GM21619 (cell line): ENCODE data around the gene EFHC1.
"Not testable (repeated sequence)": the region's sequence is repeated elsewhere in the genome, so short reads cannot be mapped to it uniquely, and the experiment has no call there.

Source experiments
- ATAC-seq: cut with Tn5 transposase; IDR thresholded peaks from one replicate; pipeline ENCODE4 v1.9.1; 2021; ENCODE audit not compliant: unreplicated experiment

Gene EFHC1

DNA sequence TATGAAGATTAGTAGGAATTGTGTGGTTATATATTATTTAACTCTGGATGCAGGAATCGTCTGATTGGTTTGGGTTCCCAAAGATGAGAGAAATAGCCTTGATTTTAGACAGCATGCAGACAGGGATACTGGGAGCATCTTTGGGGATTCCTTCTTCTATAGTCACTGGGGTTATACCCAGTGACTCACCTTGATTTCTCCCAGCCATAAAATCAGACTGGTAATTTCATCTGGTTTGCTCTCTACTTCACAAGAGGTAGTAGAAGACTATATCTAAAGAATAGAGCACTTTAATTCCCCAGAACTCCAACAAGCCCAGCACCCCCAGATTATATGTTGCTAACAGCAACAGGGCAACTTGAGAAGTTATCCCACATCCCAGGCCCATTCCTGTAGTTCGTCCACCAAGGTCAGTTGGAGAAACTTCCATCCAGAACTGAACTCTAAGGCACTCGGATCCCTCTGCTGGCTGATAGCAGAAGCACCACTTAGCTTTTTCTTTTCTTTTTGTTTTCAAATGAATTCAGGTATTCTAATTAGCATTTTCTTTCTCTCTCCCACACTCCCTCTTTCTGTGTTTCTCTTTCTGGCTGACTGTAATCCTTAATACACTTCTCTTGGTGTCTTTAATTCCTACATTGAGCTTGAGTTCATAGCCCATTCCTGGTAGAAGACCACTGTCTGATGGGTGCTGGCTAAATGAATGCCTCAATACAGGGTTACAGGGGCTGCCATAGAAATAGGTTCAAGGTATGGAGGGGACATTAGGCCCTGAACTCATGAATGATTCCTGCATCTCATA lies 20.4 kb upstream of the EFHC1 start:
- no peak for ATAC-seq

DNA sequence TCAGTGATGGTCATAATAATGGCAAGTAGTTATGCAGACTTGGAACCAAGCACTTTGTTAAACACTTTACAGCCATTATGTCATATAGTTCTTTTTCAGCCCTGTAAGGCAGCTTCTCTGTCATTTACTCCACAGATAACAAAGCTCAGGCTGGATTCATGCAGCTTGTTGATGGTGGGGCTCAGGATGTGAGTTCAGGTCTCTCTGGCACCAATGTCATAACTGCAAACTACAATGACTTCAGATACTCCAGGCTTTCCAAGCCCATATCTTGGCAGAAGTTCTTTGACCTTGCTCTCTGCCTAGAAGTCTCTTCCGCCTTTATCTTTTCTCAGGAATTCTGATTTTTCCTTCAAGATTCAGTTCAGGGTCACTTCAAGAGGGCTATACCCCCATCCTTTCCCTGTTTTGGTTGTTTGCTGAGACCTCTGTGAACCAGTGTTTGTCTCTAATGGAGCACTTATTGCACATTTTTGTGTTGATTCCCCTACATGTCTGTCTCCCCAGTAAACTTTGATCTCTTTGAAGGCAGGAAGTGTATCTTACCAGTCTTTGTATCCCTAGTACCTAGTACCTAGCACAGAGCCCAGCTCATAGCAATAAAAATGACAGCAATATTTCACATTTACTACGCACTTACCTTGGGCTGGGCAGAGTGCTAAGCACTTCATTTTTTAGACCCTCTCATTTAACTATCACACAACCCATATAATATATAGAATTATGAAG lies 19.7 kb upstream of the EFHC1 start:
- no peak for ATAC-seq

DNA sequence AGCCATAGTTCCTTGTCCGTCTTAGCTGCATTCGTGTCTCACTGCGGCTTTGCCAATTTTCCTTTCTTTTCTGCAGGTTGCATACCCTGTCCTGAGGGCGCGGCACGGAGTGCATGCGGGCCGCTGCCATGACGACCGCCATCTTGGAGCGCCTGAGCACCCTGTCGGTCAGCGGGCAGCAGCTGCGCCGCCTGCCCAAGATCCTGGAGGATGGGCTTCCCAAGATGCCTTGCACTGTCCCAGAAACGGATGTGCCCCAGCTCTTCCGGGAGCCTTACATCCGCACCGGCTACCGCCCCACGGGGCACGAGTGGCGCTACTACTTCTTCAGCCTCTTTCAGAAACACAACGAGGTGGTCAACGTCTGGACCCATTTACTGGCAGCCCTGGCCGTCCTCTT lies 17.1 kb upstream of the EFHC1 start:
- no peak for ATAC-seq

DNA sequence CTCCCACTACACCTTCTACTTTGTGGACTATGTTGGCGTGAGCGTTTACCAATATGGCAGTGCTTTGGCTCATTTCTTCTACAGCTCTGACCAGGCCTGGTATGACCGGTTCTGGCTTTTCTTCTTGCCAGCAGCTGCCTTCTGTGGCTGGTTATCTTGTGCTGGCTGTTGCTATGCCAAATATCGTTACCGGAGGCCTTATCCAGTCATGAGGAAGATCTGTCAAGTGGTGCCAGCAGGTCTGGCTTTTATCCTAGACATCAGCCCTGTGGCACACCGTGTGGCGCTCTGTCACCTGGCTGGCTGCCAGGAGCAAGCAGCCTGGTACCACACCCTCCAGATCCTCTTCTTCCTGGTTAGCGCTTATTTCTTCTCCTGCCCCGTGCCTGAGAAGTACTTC lies 16.5 kb upstream of the EFHC1 start:
- ATAC-seq = no peak

DNA sequence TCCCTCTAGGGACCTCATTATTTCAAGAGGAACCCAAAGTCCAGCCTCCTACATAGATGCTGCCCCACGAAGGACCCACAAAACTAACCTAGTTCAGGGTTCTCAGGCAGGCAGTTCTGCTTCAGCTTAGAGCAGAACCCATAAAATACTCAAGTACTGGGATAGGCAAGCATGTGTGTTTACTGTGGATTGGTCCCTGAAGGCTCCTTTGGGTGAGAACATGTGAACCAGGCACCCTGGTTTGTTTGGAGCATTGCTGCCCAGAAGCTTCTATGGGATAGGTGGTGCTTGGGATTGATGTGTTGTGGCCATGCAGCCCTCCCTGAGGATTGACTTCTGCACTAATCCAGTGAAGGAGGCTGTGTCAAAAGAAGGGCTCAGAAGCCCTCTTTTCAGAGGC lies 14.9 kb upstream of the EFHC1 start:
- no peak for ATAC-seq

DNA sequence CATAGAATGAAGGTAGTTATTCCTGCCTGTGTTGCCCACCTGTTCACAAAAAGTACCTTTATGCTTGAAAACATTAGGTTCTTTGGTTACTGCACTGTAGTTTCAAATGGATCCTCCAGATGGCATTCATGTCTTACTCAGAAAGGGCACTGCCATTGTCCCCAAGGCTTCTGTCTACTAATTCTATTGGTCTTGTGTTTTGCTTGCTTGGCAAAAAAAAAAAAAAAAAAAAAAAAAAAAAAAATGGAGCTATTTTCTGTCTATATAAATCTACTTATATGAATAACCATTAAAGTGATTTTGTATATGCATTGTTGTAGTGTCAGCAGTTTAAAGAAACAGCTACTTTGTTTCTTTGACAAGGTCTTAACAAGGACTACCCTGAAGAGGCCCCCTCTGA lies 12.7 kb upstream of the EFHC1 start:
- ATAC-seq = peak; percentile 75

DNA sequence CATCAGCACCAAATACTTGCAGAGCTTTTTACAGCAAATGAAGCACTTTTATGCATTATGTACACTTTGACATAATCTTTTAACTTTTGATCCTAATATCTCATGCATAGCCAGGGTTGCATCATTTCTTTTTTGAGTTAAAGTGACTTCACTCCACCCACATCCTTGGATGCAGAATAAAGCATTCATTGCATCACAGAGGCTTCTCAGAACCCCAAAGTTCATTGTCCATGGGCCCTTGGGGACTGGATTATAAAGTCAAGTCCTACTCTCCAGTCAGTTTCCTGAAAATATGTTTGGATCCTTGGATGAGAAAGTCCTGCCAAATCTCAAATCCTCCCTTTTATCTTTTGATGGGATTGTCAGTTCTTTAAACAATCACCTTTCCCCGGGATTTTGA lies 10.6 kb upstream of the EFHC1 start:
- no peak for ATAC-seq

DNA sequence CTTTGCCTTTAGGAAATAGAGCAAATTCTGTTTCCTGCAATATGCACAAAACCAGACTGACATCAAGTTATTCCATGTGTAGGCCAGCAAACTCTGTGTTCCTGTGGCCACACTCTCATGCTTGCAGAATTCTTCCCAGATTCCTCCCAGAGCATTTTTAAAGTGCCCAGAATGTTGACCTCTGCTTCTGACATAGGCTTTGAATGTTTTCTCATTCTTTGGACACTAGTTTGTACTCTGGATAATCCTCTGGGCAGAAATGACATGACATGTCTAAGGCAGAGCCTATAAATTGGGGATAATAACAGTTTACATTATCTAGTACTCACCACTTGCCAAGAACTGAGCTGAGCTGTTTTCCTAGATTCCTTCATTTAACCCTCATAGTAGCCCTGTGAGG lies 9.2 kb upstream of the EFHC1 start:
- no peak for ATAC-seq

DNA sequence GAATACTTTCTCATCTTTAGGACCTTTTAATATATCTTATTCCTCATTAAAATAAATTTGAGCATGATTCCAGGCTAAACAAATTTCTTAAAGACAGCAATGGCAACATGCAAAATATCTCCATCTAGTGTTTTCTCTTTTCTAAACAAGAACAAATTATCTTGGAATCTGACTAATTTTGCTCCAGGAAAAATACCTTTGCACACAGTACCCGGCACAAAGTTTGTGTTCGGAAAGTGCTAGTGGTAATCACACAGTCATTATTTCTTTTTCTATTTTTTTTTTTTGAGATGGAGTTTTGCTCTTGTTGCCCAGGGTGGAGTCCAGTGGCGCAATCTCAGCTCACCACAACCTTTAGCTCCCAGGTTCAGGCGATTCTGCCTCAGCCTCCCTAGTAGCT lies 8.2 kb upstream of the EFHC1 start:
- ATAC-seq = no peak

DNA sequence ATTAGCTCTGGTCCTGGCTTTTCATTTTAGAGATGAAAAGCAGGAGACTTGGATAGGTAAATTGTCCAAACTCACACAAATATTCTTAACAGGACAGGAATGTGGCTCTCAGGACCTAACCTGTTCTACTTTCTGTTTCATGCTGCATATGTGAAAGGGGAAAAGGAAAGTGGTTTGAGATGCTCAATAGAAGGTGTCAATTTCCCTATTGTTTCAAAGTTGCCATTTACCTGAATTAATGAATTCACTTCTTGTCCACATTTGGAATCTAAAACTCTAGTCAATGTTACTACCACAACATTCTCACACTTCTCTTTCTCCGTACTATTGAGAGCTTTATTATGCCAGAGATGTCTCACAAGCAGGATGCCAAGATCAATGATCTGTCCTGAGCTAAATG lies 4.8 kb upstream of the EFHC1 start:
- ATAC-seq = no peak

DNA sequence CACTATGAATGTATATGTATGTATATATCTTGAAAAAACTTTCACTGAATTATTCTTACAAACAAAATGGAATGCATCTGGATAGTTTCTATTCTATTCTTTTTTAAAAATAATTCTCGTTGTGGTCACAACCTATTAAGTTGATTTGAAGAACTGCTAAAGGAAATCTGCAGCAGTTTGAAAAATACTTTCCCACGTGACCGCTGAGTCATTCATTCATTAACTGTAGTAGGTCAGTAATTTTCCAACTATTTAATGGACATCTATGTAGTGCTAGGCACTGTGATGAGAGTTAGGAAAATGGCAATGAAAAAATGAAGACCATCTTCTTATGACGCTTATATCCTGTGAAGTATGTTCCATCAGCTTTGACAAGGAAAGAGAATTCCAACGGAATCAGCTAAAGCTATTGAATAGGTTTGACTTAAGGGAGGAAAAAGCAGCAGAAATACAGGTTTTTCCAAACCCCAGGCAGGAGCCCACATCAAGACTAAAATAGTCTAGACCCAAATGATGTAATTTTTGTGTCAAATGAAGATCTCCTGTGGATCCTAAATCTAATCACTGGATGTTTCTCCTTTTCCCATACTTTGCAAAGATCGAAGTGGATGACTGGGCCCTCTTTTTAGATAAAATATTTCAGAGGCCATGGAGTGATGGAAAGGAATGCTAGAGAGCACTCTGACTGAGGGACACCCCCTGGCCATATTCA lies 4.1 kb upstream of the EFHC1 start:
- ATAC-seq = no peak

DNA sequence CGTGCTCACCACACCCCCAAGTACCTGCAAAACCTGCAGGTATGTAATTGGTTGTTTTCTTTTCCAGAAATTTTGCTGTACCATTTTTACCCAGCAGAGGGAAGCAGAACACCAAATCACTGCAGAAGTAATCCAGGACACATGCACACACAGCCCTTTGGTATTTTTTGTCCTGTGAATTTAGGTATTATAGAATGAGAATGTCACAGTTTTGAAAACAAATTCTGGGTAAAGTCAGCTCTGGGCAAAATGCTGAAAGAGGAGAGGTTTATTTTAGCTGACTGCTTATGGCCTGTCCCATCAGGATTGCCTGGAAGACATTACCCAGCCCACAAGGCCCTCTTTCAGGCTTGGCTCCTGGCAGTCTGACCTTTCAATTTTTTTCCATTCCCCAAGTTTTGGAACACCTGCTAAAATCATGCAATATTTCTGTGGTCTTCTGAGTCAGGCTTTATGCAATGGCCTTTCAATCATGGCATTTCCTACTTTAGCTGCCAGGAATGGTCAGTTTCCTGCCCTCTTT lies 3.5 kb upstream of the EFHC1 start:
- ATAC-seq = no peak

DNA sequence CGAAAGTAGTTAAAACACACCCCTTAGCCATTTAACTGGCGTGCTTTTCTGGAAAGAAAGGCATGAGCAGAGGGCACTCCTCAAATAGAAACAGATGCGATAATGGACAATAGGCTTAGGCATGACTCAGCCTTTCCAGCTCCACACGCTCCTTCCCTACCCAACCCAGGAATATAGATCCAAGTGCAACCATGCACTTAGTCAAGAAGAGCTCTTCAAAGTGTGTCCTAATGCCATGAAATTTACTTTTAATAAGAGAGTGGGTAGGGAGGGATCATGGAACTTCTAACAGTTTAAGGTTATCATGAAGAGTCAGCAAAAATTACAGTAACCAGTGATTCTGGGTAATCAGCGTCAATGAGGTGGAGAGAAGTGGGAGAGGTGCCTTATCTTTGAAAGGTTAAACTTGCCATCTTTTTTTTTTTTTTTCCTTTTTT lies 2.4 kb upstream of the EFHC1 start:
- no peak for ATAC-seq

DNA sequence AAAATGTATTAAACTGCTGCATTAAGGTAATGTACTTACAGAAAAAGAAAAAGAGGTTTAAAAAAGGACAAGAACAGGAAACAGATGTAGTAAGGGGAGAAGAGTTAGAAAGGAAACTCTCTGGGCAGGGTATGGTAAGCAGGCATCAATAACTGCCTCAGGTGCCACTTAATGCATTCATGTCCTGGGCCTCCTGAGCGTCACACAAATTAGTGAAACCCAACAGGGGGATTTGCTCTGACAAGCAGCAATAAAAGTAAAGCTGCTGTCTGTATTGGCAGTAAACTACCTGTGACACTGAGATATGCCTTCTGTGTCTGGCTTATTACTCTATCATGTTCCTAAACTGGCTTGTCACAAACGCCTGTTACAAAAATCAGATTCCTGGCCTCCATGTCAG lies 1.5 kb upstream of the EFHC1 start:
- ATAC-seq = no peak

DNA sequence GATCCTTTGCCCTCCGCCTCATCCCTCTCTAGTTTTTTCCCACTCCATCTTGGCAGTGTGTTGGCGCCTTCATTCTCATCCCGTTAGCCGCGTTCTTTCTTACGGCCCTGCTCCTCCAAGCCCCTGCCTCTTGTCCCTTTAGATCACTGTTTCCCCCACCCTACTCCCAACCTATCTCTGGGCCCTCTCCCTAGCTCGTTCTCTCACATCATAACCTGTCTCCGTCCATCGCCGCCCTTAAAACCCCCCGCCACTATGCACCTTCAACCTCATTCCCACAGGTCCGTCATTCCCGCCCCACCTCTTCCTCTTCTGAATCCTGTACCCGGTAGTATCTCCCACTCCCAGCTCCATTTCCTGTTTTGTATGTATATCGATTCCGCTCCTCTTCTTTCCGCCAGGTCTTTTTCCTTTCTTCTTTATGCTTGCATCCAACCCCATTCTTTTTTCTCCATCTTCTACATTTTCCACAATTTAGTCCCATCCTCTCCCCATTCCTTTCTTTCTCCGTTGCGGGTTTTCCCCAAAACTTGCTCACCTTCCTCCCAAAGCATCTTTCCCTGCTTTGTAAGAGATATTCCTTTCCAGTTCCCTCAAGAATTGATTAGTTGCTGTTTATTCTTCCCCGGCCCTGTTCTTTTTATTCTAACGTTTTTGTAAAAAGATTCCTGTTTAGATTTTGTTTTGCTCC lies 671 bp downstream of the EFHC1 start:
- ATAC-seq = no peak

DNA sequence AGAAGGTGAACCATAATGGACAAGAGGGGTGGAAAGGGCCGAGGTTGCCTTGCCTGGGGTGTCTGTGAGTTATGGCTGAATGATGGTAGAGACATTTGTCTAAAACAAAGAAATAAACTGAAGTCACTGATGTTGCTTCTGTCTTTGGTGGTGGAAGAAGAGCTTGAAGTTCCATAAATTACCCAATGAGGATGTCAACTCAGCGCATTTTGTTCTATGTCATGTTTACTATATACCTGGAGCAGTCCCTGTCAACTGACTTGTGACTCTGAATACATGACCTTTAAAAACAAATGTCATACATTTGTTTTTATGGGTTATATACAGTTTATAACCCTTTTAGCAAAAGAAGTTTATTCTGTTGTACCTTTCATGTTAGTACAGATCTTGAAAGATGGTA lies 2.0 kb downstream of the EFHC1 start:
- ATAC-seq = no peak

DNA sequence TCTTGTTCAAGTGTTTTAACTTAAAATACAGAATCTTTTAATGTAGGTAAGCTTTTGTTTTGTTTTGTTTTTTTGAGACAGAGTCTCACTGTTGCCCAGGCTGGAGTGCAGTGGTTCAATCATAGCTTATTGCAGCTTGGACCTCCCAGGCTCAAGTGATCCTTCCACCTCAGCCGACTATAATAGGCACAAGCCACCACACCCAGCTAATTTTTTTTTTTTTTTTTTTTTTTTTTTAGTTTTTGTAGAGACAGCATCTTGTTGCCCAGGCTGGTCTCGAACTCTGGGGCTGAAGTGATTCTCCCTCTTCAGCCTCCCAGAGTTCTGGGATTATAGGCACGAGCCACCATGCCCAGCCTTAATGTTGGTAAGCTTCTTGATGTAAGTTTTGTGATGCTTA lies 3.3 kb downstream of the EFHC1 start:
- no peak for ATAC-seq

DNA sequence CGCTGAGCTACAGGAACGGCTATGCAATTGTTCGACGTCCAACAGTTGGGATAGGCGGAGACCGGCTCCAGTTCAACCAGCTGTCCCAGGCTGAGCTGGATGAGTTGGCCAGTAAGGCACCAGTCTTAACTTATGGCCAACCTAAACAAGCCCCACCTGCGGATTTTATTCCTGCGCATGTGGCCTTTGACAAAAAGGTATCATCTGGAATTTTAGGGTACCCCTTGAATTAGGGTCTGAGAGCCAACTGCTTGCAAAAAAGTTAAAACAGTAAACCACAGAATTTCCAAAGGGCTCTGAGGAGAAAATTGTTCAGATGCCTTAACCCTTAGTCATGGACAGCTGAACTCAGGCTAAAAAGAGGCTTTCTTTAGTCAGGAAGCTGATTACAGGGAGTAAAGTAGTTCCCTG lies 3.8 kb downstream of the EFHC1 start:
- no peak for ATAC-seq

DNA sequence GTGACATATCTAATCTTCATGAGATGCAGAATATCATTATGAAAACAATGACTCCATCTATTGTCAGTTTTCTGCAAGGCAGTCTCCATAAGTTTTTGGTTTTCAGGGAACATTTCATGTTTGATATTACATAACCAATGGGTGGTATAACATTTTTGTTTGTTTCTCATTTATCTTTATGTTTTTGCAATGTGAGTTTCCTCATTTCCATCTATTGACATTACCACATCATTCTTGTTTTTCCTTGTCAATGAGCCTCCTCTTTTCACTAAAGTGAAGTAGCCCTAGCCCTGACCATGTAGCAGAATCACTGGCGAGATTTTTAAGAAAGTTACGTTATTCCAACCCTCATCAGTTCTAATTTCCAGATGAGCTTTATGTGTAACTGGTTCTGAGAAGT lies 4.4 kb downstream of the EFHC1 start:
- ATAC-seq = no peak

DNA sequence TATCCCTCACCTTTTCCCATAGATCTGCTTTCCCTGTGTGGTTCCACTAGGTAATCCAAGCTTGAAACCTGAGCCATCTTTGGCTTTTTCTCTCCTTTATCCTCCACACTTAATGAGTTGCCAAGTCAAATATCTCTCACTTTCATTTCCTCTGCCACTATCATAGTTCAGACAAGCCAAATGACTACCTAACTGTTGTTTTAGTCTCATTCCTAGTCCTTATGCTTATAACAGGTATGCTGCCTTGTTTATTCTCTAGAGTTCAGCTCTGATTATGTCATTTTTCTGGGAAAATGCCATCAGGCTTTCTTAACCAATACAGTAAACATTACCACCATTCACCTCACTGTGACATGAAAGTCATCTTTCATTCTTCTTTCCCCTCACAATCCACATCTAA lies 6.5 kb downstream of the EFHC1 start:
- ATAC-seq = peak; percentile 56

DNA sequence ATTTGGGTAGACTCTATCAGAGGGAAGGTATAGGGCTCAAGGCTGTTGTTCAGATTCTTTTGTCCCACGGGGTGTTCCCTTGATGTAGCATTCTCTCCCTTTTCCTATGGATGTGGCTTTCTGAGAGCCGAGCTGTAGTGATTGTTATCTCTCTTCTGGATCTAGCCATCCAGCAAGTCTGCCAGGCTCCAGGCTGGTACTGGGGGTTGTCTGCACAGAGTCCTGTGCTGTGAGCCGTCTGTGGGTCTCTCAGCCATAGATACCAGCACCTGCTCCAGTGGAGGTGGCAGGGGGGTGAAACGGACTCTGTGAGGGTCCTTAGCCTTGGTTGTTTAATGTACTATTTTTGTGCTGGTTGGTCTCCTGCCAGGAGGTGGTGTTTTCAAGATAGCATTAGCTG lies 13.2 kb downstream of the EFHC1 start:
- not testable (repeated sequence) for ATAC-seq
